Subcutaneous adipose tissue (tissue), 4 donors: ENCODE data around the gene RPL7A. TPM values are rescaled to one million over a fixed set of nuclear protein-coding genes. Genes with fewer than 3 reads are reported as not detected.

Experiments
- total RNA-seq, 4 donors: library from RNA; depleted of rRNA; stranded (reverse); fragments of >200 nt; gene quantifications; one replicate each; pipeline ENCODE4 v1.1.0, GENCODE V29; 2016
- TF ChIP-seq, protein P1 (sequence below): fragments of 450-650 bp; IDR thresholded peaks from one replicate; pipeline ENCODE4 v1.5.1; 2016; ENCODE audit warnings: low read depth, mild to moderate bottlenecking, control low read depth, antibody characterized with exemption, moderate library complexity

Gene RPL7A
- total RNA-seq, 4 donors from 2014 or later = 1,241 to 1,737 (median 1,633) TPM

DNA sequence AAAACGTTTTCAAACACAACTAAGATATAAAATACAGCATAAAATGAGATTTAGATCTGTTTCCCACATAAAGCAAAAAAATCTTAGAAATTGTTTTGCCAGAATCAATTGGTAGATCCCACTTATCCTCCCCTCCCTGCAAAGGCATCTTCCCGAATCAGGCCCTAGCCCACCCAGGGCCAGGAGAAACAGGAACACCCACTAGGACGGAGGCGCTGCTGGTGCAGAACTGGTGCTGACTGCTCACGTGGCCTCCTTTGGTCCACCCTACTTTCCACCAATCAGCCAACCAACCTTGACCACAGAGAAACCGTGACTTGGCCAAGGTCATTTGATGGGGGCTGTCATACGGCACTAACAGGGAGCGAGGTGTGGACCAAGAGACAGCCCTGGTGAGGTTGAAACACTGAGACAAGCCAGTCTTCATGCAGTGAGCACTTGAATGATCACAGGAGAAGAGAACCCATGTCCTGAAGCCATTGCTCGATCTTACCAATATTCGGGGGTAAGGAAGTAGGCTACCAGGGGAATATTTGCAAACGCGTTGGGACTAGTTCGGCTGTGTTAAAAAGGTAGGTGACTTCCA lies 13.6 kb downstream of the RPL7A start:
- TF ChIP-seq, protein P1, sequence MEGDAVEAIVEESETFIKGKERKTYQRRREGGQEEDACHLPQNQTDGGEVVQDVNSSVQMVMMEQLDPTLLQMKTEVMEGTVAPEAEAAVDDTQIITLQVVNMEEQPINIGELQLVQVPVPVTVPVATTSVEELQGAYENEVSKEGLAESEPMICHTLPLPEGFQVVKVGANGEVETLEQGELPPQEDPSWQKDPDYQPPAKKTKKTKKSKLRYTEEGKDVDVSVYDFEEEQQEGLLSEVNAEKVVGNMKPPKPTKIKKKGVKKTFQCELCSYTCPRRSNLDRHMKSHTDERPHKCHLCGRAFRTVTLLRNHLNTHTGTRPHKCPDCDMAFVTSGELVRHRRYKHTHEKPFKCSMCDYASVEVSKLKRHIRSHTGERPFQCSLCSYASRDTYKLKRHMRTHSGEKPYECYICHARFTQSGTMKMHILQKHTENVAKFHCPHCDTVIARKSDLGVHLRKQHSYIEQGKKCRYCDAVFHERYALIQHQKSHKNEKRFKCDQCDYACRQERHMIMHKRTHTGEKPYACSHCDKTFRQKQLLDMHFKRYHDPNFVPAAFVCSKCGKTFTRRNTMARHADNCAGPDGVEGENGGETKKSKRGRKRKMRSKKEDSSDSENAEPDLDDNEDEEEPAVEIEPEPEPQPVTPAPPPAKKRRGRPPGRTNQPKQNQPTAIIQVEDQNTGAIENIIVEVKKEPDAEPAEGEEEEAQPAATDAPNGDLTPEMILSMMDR = no peak

DNA sequence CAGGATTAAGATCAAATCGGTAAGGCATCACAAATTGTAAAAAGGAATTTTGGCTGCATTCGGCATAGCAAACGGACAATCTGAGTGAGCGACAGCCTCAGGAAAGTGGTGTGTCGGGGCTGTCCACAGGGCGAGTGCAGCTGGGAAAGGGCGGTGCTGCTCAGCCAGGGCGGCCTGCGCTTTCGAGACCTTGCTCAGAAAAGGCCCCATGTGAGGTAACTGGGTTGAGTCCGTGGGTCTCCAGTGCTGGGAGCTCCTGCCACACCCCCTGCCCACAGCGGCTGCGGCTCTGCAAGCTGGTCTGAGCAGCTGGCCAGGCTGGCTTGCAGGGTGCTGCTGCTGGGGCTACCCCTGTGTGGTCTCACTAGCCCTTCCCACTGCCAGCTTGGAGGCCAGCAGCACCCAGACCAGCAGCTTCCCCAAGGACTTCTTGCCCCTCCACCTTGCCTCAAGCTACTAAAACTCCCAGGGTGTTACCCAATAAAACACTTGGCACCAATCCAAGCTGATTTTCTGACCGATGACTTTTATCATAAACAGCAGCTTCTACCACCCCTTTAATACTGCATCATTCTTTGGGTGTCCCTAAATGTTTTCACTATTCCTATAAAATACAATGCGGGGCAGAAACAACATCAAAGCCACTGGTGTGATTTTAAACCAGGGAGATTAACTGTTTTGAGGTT lies 14.5 kb downstream of the RPL7A start:
- TF ChIP-seq, protein P1 = no peak

DNA sequence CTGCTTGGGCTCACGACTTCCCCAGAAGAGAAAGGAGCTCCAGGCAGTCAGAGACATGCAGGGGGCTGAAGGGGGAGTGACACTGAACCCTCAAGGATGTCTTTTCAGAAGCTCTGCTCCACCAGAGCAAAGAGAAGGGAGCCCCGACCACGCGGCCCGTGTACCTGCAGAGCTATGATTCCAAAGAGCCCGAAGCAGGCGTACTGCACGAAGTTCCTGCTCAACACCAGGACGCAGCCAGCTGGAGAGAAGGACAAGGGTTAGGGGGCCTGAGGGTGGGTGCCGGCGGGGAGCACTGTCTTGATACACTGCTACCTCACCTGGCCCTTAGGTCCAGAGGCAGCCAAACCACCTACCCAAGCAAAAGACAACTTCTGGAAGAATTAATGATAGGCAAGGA lies 18.4 kb downstream of the RPL7A start:
- TF ChIP-seq, protein P1 = no peak

DNA sequence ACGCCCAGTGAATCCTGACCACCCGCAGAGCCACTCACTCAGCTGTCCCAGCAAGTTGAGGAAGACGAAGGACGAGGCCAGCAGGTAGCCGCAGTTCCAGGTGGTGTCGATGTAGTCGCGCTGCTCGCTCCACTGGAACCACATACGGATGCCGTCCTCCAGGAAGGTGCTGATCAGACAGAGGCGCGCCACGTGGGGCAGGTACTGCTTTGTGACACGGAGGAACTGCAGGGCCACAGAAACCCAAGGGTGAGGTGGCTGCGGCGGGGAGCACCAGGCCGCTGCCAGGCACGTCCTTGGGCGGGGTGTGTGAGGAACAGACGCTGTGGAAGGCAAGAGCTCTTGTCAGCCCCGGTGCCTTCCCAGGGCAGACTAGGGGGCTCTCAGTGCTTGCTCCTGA lies 19.2 kb downstream of the RPL7A start:
- TF ChIP-seq, protein P1 = no peak

DNA sequence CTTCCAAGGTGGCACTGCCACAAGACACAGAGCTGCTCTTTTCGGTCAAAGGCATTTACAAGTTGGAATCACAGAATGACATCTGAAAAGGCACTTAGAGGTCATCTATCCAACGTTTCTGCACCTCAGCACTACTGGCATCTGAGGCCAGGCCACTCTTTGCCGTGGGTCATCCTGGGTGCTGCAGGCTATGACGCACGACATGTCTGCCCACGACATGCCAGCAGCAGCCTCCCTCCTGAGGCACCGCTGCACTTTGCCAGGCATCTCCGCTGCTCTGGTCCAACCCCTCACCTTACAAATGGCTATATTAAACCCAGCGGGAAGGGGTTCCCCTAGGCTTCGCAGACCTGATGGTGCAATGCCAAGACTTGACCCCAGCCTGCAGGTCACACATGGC lies 19.8 kb downstream of the RPL7A start:
- TF ChIP-seq, protein P1 = no peak

DNA sequence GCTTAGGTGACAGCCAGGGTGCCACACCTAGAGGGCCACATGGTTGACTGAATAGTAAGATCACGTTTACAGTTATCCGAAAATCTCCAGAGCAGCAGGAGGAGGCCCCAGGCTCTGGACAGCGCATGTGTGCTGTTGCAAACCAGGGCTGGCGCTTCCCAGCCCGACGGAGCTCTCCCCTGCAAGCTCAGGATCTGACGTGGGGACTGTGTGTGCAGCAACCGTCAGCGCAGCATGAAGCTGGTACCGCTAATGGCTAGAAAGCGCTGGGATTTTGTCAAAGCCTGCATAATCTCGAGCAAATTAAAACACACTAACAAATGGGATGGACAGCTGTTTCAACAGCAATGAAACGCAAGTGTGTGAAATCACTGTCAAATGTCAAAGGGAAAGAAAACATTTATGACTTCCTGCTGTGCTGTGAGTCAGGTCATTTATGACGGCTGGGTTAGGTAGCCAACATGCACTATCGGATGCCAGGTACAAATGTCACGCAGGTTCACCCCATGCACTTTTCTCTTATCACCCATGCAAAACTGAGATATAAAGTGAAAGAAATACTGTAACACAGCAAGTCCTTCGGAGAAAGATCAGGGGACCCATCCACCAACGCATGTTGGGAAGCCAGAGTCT lies 20.3 kb downstream of the RPL7A start:
- TF ChIP-seq, protein P1 = no peak

DNA sequence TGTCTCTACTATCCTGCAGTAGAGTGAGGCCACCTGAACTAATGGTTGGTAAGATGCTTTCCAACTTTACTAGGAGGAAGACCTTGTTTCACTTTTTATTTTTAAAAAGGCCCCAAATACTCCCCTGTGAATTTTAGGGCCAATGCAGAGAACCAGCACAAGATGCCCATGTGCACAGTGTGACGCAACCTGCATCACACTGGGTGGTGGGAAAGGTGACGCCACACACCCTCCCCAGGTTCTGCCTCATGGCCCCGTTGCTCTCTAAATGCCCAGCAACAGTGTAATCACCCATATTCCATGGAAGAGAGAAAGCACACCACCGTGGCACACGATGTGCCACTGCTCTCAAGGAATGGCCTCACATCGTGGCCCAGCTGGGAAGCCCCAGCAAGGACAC lies 21.4 kb downstream of the RPL7A start:
- TF ChIP-seq, protein P1 = no peak
